ENCODE measurements around the gene RBFOX1.

Gene RBFOX1

GRCh38 chr16:7380441-7380840, 47.8 kb downstream of the RBFOX1 start:
- H3K4me3 ChIP-seq (ENCODE audit: low read depth, low read length): no peak overlapping the region
- no peak for TF ChIP-seq CTCF (IDR thresholded peaks at IDR 0.05; ENCODE audit: borderline replicate concordance, insufficient read depth, low read depth, low read length)

DNA sequence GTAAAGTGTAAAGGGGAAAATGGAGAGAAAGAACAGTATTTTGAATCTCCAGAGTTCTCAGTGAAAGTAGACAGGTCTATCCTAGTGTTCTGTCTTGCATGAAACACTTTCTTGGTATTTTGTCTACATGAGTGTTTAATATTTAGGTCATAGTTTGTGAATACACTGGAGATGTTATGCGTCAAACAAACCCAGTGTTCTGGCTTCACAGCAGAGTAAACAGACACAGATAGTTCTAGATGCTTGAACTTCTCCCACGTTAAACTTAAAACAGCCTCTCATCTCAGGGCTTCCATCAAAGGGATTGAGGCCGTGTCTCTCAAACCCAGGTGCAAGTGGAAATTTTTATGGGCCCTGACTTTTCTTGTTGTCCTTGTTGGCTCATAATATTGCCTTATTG, 48.3 kb downstream of the RBFOX1 start:
- H3K4me3 ChIP-seq (ENCODE audit: low read depth, low read length): no peak overlapping the region
- no peak for TF ChIP-seq CTCF (IDR thresholded peaks at IDR 0.05; ENCODE audit: borderline replicate concordance, insufficient read depth, low read depth, low read length)

DNA sequence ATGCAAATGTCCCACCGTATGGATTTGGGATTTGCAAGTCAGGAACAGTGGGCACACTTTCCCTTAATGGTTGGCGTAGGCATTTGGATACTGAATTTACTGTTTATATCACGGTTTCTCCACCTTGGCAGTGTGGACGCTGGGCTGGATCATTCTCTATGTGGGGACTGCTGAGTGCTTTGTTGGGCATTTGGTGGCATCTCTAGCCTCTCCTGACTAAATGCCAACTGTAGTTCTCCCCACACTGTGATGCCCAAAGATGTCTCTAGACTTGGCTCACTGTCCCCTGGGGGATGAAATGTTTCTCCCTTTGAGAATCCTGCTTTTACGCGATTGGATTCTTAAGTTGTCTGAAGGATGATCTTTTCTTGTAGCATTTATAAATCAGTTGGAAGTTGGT, 49.0 kb downstream of the RBFOX1 start:
- TF ChIP-seq CTCF (IDR thresholded peaks at IDR 0.05; ENCODE audit: borderline replicate concordance, insufficient read depth, low read depth, low read length): no peak
- no peak overlapping the region for H3K4me3 ChIP-seq (ENCODE audit: low read depth, low read length)

- no peak overlapping the region for H3K4me3 ChIP-seq (ENCODE audit: low read depth, low read length)
- no peak for TF ChIP-seq CTCF (IDR thresholded peaks at IDR 0.05; ENCODE audit: borderline replicate concordance, insufficient read depth, low read depth, low read length)
These were observed 49.9 kb downstream of the RBFOX1 start for GRCh38 chr16:7382521-7382920.

GRCh38 chr16:7390974-7391373, 58.3 kb downstream of the RBFOX1 start:
- TF ChIP-seq CTCF (IDR thresholded peaks at IDR 0.05; ENCODE audit: borderline replicate concordance, insufficient read depth, low read depth, low read length): no peak
- H3K4me3 ChIP-seq (ENCODE audit: low read depth, low read length): no peak overlapping the region

DNA sequence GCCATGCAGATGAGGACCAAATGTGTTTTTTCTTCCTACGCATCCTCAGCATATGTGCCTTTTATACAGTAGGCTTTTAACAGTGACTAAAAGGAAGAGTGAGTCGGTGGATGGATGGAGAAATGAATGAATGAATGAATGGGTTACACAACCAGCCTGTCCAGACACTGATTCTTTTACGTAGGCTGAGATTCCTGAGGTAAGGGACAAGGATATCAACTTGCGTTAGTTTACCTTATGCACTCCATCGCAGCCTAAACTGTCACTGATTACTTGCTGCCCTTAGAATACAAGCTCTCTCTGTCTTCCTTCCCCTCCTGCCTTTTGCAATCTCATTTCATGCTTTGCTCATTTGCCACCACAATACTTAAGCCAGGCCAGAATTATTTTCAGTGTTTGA, 59.0 kb downstream of the RBFOX1 start:
- no peak for TF ChIP-seq CTCF (IDR thresholded peaks at IDR 0.05; ENCODE audit: borderline replicate concordance, insufficient read depth, low read depth, low read length)

GRCh38 chr16:7392206-7392605, 59.6 kb downstream of the RBFOX1 start:
- no peak for TF ChIP-seq CTCF (IDR thresholded peaks at IDR 0.05; ENCODE audit: borderline replicate concordance, insufficient read depth, low read depth, low read length)
- H3K4me3 ChIP-seq (ENCODE audit: low read depth, low read length): no peak overlapping the region

More for the DNA sequence above, 59.0 kb downstream of the RBFOX1 start:
- H3K4me3 ChIP-seq (ENCODE audit: low read depth, low read length): no peak overlapping the region
